RWPE2 (cell line): Measurements from ENCODE around the gene VGLL4.
A peak's percentile ranks its signal among the peaks of the same experiment; 100 is the strongest.

Experiments used
- ATAC-seq: fragments of 200-7000 bp; cut with Tn5 transposase; 3 replicates; pipeline ENCODE4 v1.9.1; 2021; ENCODE audit warnings: low read depth
- DNase-seq: peaks from one replicate; pipeline ENCODE4 v3.0.0-alpha.2; 2020; ENCODE audit warnings: low spot score
- H3K27ac ChIP-seq: fragments of 450-650 bp; 2 replicates; pipeline ENCODE4 v1.5.1; 2017; ENCODE audit warnings: mild to moderate bottlenecking; ENCODE audit not compliant: poor library complexity, severe bottlenecking
- H3K27me3 ChIP-seq: fragments of 250-450 bp; sonication (Bioruptor Pico); 2 replicates; pipeline ENCODE4 v1.5.1; 2021; ENCODE audit warnings: mild to moderate bottlenecking, moderate library complexity; ENCODE audit not compliant: insufficient read depth, poor library complexity, severe bottlenecking
- H3K36me3 ChIP-seq: fragments of 250-450 bp; sonication (Bioruptor Pico); 2 replicates; pipeline ENCODE4 v1.5.1; 2020; ENCODE audit warnings: low read depth, mild to moderate bottlenecking, moderate library complexity
- H3K4me1 ChIP-seq: fragments of 250-450 bp; sonication (Bioruptor Pico); 2 replicates; pipeline ENCODE4 v1.5.1; 2021; ENCODE audit warnings: mild to moderate bottlenecking, moderate library complexity; ENCODE audit not compliant: insufficient read depth, poor library complexity, severe bottlenecking
- H3K4me3 ChIP-seq: fragments of 250-450 bp; sonication (Bioruptor Pico); 2 replicates; pipeline ENCODE4 v1.5.1; 2021; ENCODE audit warnings: mild to moderate bottlenecking, moderate library complexity; ENCODE audit not compliant: severe bottlenecking
- H3K9me3 ChIP-seq: fragments of 250-450 bp; sonication (Bioruptor Pico); 2 replicates; pipeline ENCODE4 v1.5.1; 2021; ENCODE audit warnings: mild to moderate bottlenecking, moderate library complexity; ENCODE audit not compliant: severe bottlenecking
- CTCF ChIP-seq: fragments of 450-650 bp; IDR thresholded peaks from one replicate; pipeline ENCODE4 v1.5.1; 2017; ENCODE audit warnings: mild to moderate bottlenecking, moderate library complexity; ENCODE audit not compliant: poor library complexity, severe bottlenecking

Gene VGLL4

GRCh38 chr3:11523572-11524101 lies 120.1 kb downstream of the VGLL4 start:
- Histone ChIP-seq H3K4me3 (no peak overlapping the region), H3K27me3 (no peaks in the 10 kb centered on the region), H3K9me3 (no peaks in the 10 kb centered on the region), H3K4me1 (peaks cover 26% of the 10 kb centered on the region), H3K36me3 (no peaks in the 10 kb centered on the region), H3K27ac (peak overlapping the region; percentile 79)
- ATAC-seq: 0 out of 3 replicates have a peak, but pooled peaks have one; percentile 4
- no peak for TF ChIP-seq CTCF
- no peak for DNase-seq

GRCh38 chr3:11522953-11523571 lies 120.7 kb downstream of the VGLL4 start:
- no peak for TF ChIP-seq CTCF
- Histone ChIP-seq H3K4me3 (no peak overlapping the region), H3K27ac (peak overlapping the region; percentile 79), H3K36me3 (no peaks in the 10 kb centered on the region), H3K9me3 (no peaks in the 10 kb centered on the region), H3K4me1 (peaks cover 26% of the 10 kb centered on the region), H3K27me3 (no peaks in the 10 kb centered on the region)
- ATAC-seq (peak; percentile 89), DNase-seq (no peak)

- DNase-seq (no peak), ATAC-seq (peak; percentile 62)
- H3K4me3 ChIP-seq: no peak overlapping the region
- peaks cover 26% of the 10 kb centered on the region for H3K4me1 ChIP-seq
- no peaks in the 10 kb centered on the region for H3K27me3 ChIP-seq
- TF ChIP-seq CTCF: no peak
- peak overlapping the region; percentile 79 for H3K27ac ChIP-seq
- H3K9me3 ChIP-seq: no peaks in the 10 kb centered on the region
- H3K36me3 ChIP-seq: no peaks in the 10 kb centered on the region
Observed at GRCh38 chr3:11522398-11522715, 121.4 kb downstream of the VGLL4 start.

- ATAC-seq (no peak), DNase-seq (no peak)
- H3K27me3 ChIP-seq: no peaks in the 10 kb centered on the region
- H3K9me3 ChIP-seq: no peaks in the 10 kb centered on the region
- no peak overlapping the region for H3K4me3 ChIP-seq
- H3K27ac ChIP-seq: no peak overlapping the region
- no peak for TF ChIP-seq CTCF
- H3K36me3 ChIP-seq: no peaks in the 10 kb centered on the region
- peaks cover 23% of the 10 kb centered on the region for H3K4me1 ChIP-seq
Observed at GRCh38 chr3:11521167-11521566, 122.5 kb downstream of the VGLL4 start.

GRCh38 chr3:11517601-11518000 lies 126.1 kb downstream of the VGLL4 start:
- Histone ChIP-seq H3K9me3 (no peaks in the 10 kb centered on the region), H3K4me1 (peaks cover 10% of the 10 kb centered on the region), H3K27me3 (no peaks in the 10 kb centered on the region), H3K27ac (no peak overlapping the region), H3K4me3 (no peak overlapping the region), H3K36me3 (no peaks in the 10 kb centered on the region)
- DNase-seq: no peak
- ATAC-seq: no peak
- TF ChIP-seq CTCF: no peak
